HG03571 (cell line): ENCODE measurements around the gene PPP1R12A.
A peak's percentile ranks its signal among the peaks of the same experiment; 100 is the strongest.

Experiments
- ATAC-seq: cut with Tn5 transposase; IDR thresholded peaks from one replicate; pipeline ENCODE4 v1.9.1; 2021; ENCODE audit not compliant: unreplicated experiment

PPP1R12A gene

GRCh38 chr12:79936670-79937069, 1.8 kb upstream of the PPP1R12A start:
- ATAC-seq: no peak

GRCh38 chr12:79935624-79936345, 888 bp upstream of the PPP1R12A start:
- peak; percentile 14 for ATAC-seq

GRCh38 chr12:79934281-79935020, 446 bp downstream of the PPP1R12A start:
- peak; percentile 9 for ATAC-seq

- peak; percentile 15 for ATAC-seq
These were observed 1.2 kb downstream of the PPP1R12A start for GRCh38 chr12:79933532-79934264.

- no peak for ATAC-seq
These were observed 1.9 kb downstream of the PPP1R12A start for GRCh38 chr12:79933043-79933442.

GRCh38 chr12:79932357-79932756, 2.5 kb downstream of the PPP1R12A start:
- ATAC-seq: no peak

GRCh38 chr12:79929065-79929464, 5.8 kb downstream of the PPP1R12A start:
- no peak for ATAC-seq

GRCh38 chr12:79927772-79928474, 7.0 kb downstream of the PPP1R12A start:
- peak; percentile 97 for ATAC-seq

GRCh38 chr12:79926951-79927350, 7.9 kb downstream of the PPP1R12A start:
- ATAC-seq: no peak

- ATAC-seq: no peak
These were observed 9.4 kb downstream of the PPP1R12A start for GRCh38 chr12:79925492-79925891.

- no peak for ATAC-seq
These were observed 13.1 kb downstream of the PPP1R12A start for GRCh38 chr12:79921786-79922185.

GRCh38 chr12:79920421-79921238, 14.3 kb downstream of the PPP1R12A start:
- ATAC-seq: no peak

- no peak for ATAC-seq
These were observed 15.1 kb downstream of the PPP1R12A start for GRCh38 chr12:79919762-79920161.

- no peak for ATAC-seq
These were observed 18.1 kb downstream of the PPP1R12A start for GRCh38 chr12:79916826-79917225.

- ATAC-seq: no peak
These were observed 22.8 kb downstream of the PPP1R12A start for GRCh38 chr12:79911889-79912656.

GRCh38 chr12:79908366-79908765, 26.5 kb downstream of the PPP1R12A start:
- ATAC-seq: no peak

GRCh38 chr12:79901506-79901905, 33.4 kb downstream of the PPP1R12A start:
- ATAC-seq: no peak

- ATAC-seq: no peak
These were observed 33.9 kb downstream of the PPP1R12A start for GRCh38 chr12:79900951-79901350.

GRCh38 chr12:79900199-79900598, 34.7 kb downstream of the PPP1R12A start:
- ATAC-seq: no peak

GRCh38 chr12:79897617-79898016, 37.3 kb downstream of the PPP1R12A start:
- ATAC-seq: no peak
